Fibroblast of gingiva (primary cell): Measurements from ENCODE around the gene IKZF1.
"Not testable (repeated sequence)": the region's sequence is repeated elsewhere in the genome, so short reads cannot be mapped to it uniquely, and the experiment has no call there.

Source experiments
- DNase-seq: peaks from one replicate; pipeline ENCODE4 v3.0.0-alpha.2; 2011; ENCODE audit warnings: low read depth

Gene IKZF1

DNA sequence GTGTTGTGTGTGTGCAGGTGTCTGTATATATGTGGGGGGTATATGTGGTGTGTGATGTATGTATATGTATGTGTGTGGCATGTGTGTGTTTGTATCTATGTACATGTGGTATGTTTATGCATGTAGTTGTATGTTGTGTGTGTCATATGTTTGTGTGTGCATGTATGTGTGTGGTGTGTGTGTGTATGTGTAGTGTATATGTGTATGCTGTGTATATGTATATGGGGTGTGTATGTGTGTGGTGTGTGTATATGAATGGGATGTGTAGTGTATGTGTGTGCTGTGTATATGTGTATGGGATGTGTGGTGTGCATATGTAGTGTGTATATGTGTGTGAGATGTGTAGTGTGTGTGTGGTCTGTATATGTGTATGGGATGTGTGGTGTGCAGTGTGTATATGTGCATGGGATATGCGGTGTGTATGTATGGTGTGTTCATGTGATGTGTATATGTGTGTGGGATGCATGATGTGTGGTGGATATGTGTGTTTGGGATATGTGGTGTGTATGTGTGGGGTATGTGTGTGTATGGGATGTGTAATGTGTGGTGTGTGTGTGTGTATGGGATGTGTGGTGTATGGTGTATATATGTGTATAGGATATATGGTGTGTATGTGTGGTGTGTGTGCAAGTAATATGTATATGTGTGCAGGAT lies 30.0 kb downstream of the IKZF1 start:
- DNase-seq = no peak

DNA sequence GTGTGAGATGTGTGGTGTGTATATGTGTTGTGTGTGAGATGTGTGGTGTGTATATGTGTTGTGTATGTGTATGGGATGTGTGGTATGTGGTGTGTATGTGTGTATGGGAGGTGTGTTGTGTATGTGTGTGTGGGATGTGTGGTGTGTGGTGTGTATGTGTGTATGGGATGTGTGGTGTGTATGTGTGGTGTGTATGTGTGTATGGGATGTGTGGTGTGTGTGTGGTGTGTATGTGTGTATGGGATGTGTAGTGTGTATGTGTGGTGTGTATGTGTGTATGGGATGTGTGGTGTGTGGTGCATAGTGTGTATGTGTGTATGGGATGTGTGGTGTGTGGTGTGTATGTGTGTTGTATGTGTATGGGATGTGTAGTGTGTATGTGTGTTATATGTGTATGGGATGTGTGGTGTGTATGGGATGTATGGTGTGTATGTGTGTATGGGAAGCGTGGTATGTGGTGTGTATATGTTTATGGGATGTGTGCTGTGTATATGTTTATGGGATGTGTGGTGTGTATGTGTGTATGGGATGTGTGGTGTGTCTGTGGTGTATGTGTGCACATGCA lies 30.8 kb downstream of the IKZF1 start:
- DNase-seq = no peak

DNA sequence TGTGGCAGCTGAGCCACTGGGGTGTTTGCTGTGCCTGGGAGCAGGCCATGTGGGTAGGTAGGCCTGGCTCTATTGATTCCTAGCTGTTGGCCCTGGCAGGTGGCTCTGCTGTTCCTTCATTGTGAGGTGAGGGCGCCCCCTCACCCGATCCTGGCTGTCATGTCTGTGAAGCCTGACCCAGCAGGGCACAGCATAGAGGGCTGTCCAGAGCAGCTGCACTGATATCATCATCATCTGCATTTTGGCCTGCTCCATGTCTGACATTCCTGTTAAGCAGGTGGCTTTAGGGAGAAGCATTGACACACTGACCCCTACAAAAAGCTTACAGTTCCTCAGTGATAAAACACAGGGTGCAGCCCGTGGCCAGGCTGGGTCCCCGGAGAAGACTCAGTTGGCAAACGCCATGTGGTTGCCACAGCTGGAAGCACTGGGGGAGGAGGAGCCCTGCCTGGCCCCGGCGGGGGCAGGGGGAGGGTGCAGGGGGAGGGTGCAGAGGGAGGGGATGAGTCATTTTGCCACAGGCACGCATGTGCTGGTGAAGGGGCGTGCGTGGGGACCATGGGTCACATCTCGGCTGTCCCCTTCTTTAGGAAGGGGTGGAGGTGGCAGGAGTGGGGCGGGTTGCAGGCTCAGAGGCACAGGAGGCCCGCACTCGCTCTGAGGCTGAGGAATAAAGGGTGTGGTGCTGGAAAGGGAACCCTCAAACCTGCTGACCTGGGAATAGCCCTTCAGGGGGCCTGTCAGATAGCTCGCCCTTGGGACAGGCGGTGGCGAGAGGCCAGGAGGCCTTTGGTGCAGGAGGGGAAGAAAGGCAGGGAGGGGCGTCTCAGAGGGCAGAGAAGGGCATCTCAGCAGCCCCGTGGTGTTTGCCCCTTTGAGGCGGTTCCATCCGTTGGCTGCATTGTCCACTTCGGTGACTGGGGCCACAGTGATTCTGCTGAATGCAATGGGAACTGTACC lies 31.6 kb downstream of the IKZF1 start:
- no peak for DNase-seq

DNA sequence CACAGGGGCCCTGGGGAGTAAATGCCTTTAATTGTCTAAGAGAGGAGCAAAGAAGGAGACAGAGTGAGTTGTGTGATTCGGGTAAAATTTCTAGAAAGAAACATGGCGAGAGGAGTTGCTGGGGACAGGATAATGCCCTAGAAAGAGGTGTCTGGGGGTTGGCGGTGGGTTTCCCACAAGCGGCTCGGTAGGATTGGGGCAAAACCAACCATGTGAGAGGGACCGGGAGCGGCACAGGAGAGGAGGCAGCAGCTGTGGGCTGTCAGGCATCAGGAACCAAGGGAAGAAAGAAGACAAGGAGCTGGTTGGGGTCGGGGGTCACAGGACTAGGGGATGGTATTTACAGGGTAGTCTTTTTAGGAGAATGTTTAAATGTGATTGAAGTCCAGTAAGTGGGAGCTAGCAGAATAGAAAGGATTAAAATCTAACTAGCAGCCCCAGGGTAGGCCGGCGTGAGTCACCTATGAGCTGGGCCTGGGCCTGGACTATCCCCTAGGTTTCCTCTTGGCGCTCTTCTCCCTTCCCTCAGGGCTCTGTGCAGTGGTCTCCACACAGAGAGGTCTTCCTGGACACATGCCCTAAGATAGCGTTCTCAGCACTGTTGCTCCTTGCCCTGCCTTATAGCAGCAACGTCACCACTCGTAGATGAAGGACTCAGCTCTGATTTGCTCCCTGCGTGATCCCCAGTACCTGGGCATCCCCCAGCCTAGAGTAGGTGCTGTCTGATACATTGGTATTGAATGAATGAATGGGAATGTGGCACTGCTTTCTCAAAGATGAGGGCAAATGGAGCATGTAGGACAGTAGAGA lies 32.6 kb downstream of the IKZF1 start:
- DNase-seq = no peak

DNA sequence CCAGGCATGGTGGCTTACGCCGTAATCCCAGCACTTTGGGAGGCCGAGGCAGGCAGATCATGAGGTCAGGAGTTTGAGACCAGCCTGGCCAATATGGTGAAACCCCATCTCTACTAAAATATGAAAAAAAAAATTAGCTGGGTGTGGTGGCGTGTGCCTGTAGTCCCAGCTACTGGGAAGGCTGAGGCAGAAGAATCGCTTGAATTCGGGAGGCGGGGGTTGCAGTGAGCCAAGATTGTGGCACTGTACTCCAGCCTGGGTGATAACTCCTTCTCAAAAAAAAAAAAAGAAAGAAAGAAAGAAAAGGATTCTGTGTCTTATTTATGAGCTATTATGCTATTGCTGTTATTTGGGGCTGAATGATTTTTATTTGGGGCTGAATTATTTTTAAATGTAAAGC lies 35.0 kb downstream of the IKZF1 start:
- not testable (repeated sequence) for DNase-seq

DNA sequence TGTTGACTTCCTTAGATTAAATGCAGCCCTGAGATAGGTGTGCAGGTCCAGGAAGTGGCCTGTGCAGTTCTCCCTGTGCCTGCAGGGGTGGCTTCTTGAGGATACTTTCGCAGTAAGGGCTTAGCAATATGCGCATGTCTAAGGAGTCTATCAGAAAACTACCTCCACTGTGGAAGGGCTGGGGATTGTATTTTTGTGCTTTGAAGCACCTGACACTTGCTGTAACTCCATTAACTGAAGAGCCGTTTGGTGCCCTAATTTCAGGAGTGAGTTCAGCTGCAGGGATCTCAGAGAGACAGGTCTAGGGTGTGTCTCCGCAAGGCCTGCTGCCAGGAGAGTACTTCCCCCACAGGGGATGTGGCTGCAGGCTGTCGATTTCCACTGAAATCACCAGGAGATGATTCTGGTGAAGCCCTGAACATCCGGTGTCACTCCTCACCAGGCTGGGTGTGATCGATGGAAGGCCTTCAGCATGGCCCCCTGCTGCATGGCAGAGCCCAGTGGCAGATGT lies 35.5 kb downstream of the IKZF1 start:
- DNase-seq = no peak

DNA sequence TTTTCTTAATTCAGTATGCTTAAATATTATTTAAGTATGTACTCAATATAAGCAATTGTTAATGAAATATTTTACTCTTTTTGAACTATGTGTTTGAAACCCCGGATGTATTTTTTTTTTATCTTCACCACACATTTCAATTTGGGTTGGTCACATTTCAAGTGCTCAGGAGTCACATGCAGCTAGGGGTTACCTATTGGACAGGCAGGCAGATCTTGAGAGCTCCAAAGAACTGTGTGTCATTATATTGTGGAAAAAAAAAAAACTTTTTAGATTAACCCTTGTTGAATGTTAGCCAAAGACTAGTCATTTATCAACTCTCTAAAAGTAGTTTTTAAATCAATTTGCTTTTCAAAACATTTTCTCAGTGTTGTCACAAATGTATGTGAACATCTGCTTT lies 37.2 kb downstream of the IKZF1 start:
- no peak for DNase-seq

DNA sequence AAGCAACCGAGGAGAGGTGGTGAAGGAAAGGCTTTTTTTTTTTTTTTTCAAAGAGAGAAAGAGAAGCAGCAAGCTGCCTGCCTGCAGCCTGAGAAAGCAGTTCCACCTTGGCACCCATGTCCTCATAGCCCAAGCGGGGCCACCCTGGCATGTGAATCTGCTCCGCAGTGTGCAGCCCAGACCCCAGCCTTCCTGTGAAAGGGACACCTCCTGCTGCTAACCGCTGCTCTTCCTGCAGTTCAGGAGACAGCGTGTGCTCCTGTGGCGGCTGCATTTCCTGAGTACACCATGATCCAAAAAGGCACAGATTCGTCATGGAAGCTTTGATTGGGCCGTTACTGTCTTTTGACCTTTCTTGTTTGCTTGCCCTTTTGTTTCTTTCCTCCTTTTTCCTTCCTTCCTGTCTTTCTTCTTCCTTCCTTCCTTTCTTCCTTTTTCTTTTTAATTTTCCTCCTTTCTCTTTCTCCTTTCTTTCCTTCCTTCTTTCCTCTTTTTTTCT lies 38.1 kb downstream of the IKZF1 start:
- DNase-seq = no peak

DNA sequence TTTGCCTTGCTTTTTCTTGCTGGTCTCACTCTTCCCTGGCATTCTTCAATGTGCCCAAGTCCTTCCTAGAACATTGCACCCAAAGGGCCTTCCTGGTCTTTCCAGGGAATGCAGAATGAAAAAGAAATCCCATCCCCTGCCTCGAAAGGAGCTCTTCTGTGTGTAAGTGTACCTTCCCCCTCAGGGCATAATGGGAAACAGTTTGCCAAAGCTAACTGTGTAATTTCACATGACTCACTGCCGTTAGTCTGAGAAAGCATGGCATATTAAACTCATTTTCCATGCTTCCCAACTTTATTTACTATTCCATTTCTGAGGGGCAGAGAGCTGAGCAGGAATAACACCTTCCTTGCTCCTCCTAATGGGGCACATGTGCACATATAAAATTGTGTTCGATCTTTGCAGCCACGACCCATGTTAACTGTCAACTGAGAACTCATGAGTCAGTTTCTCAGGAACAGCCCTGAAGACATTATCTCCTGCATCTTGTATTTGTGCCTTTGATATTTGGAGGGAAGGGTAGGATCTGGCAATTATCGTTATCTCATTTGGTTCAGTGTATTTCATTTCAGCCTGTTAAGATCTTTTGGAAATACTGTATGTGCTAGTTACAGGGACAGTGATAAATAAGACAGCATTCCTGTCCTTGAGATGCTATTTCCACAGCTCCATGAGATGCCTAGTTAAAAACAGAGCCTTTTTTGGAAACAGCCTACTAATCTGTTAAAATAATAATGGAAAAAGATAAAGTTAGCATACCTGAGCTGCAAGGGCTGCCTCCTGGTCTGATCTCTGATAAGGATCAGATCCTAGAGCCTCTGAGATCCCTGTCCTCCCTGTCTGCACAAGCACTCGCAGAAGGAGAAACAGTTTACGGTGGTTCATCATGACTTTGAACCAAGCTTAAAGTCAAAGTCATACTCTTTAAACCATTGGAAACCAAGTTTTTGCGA lies 42.3 kb downstream of the IKZF1 start:
- DNase-seq = no peak

DNA sequence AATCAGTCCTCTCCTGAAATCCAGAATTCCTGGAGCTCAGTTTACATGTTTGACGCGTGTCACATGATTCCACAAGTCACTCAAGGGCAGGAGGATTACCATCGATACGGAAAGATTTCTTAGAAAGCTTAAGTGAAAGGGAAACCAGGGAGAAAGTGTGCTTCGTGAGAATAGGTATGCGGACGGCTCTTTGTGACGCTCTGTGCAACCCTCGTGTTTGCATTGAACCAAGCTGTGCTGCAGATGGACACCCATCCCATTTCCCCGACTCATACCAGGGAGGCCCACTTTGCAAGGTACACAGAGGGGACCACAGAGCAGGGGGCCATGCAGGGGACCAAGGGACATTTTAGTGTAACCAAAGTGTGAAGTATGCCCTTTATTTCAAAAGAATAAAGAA lies 43.2 kb downstream of the IKZF1 start:
- no peak for DNase-seq

DNA sequence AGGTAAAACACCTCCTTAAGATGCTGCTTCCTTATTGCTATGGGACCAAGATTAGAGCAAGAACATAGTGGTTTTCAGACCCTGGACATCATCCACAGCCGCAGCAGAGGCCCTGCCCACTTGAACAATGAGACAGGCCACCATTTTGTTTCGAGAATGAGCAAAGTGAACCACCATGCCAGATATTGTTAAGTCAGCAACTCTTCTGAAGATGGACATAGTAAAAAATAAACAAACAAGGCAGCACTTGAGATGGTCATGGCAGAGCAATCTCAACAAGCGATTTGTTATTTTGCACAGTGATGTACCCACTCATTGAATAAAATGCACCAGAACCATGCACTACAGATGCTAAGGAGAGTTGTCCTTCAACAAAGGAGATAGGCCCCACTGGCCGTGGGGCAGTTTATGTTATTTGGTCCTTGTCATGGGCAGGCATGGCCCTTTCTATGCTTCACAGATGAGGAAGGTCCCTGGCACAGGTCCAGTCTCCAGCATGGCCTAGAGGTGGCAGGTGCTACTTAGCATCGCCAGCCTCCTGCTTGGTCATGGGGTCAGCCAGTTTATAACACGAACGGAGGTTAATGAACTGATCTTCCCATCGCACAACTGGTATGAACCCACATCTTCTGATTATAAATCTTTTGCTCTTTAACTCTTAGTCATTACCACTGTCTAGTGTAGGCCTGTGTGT lies 44.1 kb downstream of the IKZF1 start:
- no peak for DNase-seq

DNA sequence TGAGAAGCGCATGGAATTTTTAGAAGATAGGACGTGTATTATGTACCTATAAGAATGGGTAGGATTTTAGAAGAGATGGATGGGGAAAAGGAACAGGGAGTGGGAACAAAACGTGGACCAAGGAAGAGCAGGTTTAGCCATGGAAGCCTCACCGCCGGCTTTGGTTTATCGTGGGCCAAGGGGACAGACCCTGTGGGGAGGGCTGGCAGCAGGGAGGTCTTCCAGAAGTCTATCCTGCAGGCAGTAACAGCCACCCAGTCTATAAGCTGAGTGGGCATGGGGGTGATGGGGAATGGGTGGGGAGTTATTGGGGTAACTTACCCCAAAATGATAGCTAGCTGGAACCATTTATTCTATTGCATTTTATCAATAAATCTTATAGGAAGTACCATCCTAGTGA lies 44.9 kb downstream of the IKZF1 start:
- no peak for DNase-seq

DNA sequence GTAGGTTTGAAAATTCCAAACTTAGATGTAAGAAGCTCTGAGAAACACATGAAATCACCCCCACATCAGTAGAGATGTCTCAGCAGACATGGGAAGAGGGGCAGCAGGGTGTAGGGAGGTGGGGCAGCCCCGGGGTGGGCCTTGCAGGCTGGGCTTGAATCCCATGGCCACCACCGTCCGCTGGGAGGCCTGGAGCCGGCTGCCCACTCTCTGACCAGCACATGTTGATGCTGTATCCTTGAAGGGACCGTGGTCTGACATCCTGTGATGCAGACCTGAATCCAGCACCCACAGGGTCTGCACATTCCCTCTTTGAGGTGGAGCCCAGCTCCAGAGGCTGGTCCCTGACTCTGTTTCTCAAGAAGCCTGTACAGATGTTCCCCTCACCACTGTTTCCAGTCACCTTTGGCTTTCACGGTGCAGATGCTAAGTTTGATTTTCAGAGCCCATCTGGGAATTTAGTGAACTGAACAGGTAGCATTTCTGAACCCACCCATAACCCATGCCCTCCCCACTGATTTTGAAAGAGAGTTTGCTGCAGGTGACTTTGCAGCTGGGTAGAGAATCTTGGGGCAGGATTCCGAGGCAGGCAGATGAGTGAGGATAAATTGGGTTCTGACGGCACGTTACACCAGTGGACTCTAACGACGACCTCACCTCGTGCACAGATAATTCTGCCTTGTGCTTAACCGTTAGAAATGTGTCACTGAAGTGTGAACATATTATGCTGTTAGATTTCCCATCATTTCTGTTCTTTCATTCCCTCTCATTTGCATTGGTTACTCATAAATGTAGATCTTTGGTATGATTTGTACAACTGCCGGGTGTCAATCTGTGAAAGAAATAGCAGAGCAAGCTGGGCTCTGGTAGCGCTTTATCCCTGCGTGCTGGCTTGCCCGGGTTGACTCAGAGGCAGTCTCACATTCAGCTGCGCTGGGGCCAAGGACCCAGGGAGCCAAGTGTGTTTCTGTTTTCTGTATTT lies 45.7 kb downstream of the IKZF1 start:
- no peak for DNase-seq

DNA sequence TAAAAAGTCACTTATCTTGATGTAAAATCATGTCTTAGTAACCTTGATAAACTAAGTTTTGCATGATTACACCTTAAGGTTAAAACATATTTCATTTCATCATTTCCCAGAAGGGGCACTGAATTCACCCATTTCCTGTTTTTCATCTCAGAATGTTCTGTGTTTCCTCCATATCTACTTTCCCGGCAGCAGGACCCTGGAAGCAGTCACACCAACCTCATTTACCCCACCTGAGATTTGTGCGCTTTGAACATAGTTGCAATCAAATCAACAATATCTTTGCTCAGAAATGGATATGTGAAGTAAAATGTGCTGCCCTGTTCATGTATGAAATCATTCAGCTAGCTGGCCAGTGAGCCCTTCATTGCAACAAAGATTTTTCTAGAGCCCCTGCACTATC lies 46.8 kb downstream of the IKZF1 start:
- DNase-seq = no peak

DNA sequence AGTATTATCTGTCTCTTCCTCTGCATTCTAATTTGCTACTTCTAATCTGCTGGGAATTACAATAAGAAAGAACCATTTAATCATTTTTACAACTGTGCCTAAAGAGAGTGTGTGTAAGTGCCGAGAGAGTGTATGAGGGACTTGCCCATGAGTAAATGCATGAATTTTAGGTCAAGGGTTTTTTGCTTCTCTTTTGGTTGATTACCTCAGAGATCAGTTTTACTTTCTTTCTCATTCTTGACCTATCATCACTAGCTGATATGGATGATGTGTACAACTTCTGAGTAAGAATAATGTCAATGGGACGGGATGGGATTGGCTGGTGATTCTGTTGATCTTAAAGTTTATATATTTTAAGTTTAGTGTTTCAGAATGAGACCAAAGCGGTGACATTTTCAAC lies 47.8 kb downstream of the IKZF1 start:
- no peak for DNase-seq

DNA sequence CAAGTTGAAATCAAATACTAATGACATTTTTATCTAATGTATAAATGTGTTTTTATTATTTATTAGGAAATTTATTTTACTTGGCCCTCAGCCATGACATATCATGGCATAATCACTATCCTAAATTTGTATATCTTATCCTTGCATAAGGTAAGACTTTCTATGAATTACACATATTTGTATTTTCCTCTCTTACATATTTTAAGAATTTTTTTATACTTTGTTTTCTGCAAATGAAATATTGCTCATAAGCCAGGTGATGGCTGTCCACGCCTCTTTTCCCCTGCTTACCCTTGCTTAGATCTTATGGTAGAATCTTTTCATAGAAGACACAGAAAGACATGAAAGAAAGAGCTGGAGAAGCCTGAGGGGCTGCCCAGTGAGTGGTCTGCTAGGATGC lies 48.2 kb downstream of the IKZF1 start:
- no peak for DNase-seq

DNA sequence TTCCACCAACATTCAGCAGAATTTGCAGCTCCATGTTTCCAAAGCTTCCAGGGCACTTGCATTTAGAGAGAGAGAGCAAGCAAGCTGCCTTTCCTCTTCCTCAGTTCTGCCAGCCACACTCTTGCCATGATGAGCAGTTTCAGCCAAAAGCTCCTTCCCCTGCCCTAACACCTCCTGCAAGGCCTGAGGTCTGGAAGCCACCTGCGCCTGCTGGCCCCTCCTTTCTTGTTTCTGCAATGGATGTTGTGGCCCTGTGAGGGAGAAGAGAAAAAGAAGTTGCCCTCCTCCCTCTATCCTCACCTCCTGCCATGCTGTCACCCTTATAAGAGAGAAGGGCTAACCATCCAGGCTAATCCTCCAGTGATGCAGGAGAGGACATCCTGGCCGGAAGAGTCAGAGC lies 48.7 kb downstream of the IKZF1 start:
- DNase-seq = no peak

DNA sequence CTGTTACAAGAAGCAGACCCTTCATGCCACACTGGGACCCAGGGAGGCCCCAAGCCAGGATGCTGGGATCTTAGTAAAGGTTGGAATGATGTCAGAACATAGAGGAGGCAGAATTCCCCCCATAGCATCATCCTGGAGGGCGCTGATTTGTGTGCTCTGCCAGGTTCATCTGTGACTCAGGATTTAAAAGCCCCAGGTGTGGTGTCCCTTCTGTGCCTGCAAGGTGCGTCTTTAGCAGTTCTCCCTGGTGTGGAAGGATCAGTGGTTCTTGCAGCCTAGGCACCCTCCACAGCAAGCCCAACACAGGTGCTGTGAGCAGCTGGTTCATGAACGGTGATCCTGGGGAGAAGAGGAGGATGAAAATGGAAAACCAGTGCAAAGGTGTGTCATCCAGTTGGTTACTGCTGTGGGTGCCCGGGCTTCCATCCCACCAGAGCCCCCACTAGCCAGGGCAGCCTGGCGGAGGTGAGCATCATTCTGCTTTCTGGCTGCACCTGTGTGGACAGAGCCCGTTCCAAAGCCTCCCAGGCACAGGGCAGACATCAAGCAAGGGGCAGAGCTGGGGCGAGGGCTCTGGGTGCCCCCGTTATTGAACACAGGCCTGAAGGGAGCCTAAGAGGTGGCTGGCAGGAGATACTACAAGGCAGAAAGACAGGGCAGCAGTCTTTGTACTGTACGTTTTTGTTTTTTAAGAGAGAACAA lies 49.5 kb downstream of the IKZF1 start:
- no peak for DNase-seq
